ENCODE results near the gene GPR156.

DNA sequence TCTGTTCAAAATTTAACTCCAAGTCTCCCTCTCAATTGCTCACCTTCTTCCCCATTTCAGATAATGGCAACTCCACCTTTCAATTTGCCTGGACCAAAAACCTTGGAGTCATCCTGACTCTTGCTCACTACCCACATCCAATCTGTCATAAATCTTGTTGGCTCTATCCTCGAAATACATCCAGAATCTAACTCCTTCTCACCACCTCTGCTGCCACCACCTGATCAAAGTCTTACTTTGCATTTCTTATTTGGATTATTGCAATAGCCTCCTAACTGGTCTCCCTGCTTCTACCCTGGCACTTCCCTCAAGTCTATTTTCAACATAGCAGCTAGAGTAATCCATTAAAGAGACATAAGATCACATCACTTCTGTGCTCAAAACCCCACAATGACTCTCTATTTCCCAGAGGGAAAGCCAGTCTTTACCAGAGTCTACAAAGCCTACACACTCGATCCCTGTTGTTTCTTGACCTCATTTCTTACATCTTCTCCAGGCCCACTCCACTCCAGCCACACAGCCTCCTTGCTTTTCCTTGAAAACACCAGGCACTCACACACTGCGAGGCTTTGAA lies 86.6 kb downstream of the GPR156 start:
- TF ChIP-seq CTCF (IDR thresholded peaks at IDR 0.05 in 2 of 3, conservative IDR thresholded peaks at IDR 0.05 in 1 of 3; ENCODE audit: borderline replicate concordance in 1 of 3, insufficient read depth in 1 of 3, low read depth in 2 of 3, low read length in 2 of 3) = peak; percentile 4 to 44 (median 31); a peak in 3 of 6 replicates
- TF ChIP-seq POLR2A (IDR thresholded peaks at IDR 0.05; ENCODE audit: borderline replicate concordance, extremely low read depth, insufficient read depth, insufficient read length) = no peak
- peak; percentile 72 for TF ChIP-seq RAD21 (IDR thresholded peaks at IDR 0.05; ENCODE audit: low read depth)
- no peak for TF ChIP-seq EZH2 (IDR thresholded peaks at IDR 0.05)
- TF ChIP-seq, protein P1, sequence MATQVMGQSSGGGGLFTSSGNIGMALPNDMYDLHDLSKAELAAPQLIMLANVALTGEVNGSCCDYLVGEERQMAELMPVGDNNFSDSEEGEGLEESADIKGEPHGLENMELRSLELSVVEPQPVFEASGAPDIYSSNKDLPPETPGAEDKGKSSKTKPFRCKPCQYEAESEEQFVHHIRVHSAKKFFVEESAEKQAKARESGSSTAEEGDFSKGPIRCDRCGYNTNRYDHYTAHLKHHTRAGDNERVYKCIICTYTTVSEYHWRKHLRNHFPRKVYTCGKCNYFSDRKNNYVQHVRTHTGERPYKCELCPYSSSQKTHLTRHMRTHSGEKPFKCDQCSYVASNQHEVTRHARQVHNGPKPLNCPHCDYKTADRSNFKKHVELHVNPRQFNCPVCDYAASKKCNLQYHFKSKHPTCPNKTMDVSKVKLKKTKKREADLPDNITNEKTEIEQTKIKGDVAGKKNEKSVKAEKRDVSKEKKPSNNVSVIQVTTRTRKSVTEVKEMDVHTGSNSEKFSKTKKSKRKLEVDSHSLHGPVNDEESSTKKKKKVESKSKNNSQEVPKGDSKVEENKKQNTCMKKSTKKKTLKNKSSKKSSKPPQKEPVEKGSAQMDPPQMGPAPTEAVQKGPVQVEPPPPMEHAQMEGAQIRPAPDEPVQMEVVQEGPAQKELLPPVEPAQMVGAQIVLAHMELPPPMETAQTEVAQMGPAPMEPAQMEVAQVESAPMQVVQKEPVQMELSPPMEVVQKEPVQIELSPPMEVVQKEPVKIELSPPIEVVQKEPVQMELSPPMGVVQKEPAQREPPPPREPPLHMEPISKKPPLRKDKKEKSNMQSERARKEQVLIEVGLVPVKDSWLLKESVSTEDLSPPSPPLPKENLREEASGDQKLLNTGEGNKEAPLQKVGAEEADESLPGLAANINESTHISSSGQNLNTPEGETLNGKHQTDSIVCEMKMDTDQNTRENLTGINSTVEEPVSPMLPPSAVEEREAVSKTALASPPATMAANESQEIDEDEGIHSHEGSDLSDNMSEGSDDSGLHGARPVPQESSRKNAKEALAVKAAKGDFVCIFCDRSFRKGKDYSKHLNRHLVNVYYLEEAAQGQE (IDR thresholded peaks at IDR 0.05; ENCODE audit: low read depth) = no peak
- TF ChIP-seq EZH2phosphoT487 (IDR thresholded peaks at IDR 0.05; ENCODE audit: borderline replicate concordance) = no peak
- no peak for TF ChIP-seq CEBPB (IDR thresholded peaks at IDR 0.05; ENCODE audit: low read depth)
- no peak for TF ChIP-seq CBX3 (IDR thresholded peaks at IDR 0.05; ENCODE audit: low read depth)
- TF ChIP-seq, protein P2, sequence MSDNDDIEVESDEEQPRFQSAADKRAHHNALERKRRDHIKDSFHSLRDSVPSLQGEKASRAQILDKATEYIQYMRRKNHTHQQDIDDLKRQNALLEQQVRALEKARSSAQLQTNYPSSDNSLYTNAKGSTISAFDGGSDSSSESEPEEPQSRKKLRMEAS (IDR thresholded peaks at IDR 0.05) = no peak
- no peak for TF ChIP-seq ATF3 (IDR thresholded peaks at IDR 0.05)
- TF ChIP-seq, protein P3, sequence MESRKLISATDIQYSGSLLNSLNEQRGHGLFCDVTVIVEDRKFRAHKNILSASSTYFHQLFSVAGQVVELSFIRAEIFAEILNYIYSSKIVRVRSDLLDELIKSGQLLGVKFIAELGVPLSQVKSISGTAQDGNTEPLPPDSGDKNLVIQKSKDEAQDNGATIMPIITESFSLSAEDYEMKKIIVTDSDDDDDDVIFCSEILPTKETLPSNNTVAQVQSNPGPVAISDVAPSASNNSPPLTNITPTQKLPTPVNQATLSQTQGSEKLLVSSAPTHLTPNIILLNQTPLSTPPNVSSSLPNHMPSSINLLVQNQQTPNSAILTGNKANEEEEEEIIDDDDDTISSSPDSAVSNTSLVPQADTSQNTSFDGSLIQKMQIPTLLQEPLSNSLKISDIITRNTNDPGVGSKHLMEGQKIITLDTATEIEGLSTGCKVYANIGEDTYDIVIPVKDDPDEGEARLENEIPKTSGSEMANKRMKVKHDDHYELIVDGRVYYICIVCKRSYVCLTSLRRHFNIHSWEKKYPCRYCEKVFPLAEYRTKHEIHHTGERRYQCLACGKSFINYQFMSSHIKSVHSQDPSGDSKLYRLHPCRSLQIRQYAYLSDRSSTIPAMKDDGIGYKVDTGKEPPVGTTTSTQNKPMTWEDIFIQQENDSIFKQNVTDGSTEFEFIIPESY (IDR thresholded peaks at IDR 0.05; ENCODE audit: extremely low read depth, insufficient replicate concordance, low read length) = no peak
- TF ChIP-seq JUND (IDR thresholded peaks at IDR 0.05) = no peak
